AG09309 (cell line): ENCODE results near the gene DLGAP1.
"Not testable (repeated sequence)": the region's sequence is repeated elsewhere in the genome, so short reads cannot be mapped to it uniquely, and the experiment has no call there.

ENCODE experiments used
- DNase-seq: peaks from one replicate; pipeline ENCODE4 v3.0.0-alpha.2; 2010; ENCODE audit warnings: low read depth
- H3K4me3 ChIP-seq: 2 replicates; pipeline ENCODE4 v1.5.1; 2011; ENCODE audit warnings: mild to moderate bottlenecking, low read depth, low read length, moderate library complexity; ENCODE audit not compliant: control insufficient read depth
- CTCF ChIP-seq: IDR thresholded peaks from 2 replicates; pipeline ENCODE4 v1.5.1; 2011; ENCODE audit warnings: mild to moderate bottlenecking, low read depth, low read length, inconsistent platforms; ENCODE audit not compliant: insufficient read depth, control insufficient read depth; ENCODE audit errors: missing control alignments

Gene DLGAP1

DNA sequence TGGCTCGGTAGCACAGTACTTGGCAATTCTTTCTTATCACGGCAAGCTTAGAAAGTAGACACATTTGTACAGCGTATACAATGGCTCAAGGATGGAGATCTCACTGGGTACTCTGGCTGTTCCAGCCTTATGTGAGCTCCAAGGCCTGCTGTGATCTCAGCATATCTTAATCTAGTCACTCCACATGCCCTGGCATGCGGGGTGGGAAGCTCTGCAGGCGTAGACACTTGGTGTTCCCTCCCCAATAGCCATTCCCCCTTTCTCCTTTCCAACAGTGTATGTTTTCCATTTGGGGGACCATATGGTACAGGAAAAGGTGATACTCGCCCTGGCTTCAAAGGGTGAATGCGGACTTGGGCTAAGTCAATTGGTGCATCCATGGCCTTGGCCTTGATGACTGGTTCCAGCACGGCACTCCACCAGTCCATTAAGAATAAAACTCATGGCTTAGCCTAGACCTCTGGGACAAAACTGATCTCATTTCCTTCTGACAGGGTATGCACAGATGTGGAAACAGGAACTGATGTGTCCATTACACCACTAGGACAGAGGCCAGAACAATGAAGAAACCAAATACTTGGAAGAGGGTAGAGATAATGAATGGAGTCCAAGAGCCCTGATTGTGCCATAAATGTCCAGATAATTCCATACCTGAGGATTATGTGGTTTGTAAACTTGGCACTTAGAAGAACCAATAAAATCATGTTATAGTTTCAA is 976.7 kb downstream of the DLGAP1 start:
- no peak for TF ChIP-seq CTCF
- no peak overlapping the region for H3K4me3 ChIP-seq
- DNase-seq: peak; percentile 39

DNA sequence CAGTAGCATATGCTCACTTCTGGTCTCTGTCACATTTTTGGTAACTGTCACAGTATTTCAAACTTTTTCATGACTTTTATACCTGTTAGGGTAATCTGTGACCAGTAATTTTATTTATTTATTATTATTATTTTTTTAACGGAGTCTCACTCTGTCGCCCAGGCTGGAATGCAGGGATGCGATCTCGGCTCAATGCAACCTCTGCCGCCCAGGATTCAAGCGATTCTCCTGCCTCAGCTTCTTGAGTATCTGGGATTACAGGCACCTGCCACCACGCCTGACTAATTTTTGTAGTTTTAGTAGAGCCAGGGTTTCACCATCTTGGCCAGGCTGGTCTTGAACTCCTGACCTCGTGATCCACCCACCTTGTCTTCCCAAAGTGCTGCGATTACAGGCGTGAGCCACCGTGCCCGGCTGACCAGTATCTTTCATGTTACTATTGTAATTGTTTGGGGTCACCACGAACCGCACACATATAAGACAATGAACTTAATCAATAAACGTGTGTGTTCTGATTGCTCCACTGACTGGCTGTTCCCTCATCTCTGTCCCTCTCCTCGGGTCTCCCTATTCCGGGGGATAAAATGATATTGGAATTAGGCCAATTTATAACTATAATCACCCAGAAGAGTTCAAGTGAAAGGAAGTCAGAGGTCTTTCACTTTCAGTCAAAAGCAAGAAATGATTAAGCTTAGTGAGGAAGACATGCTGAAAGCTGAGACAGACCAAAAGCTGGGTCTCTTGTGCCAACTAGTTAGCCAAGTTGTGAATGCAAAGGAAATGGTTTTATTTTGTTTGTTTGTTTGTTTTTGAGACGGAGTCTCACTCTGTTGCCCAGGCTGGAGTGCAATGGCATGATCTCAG is 982.2 kb downstream of the DLGAP1 start:
- no peak for DNase-seq
- no peak for TF ChIP-seq CTCF
- no peak overlapping the region for H3K4me3 ChIP-seq

GRCh38 chr18:3472121-3472520 is 983.0 kb downstream of the DLGAP1 start:
- H3K4me3 ChIP-seq, DNase-seq: not testable (repeated sequence)

- no peak for DNase-seq
- no peak overlapping the region for H3K4me3 ChIP-seq
- no peak for TF ChIP-seq CTCF
Measured at GRCh38 chr18:3471141-3471648, 983.9 kb downstream of the DLGAP1 start.

GRCh38 chr18:3468833-3469232 is 986.3 kb downstream of the DLGAP1 start:
- no peak overlapping the region for H3K4me3 ChIP-seq
- TF ChIP-seq CTCF: no peak
- DNase-seq: no peak

- DNase-seq: no peak
- H3K4me3 ChIP-seq: no peak overlapping the region
- TF ChIP-seq CTCF: no peak
Measured at GRCh38 chr18:3468066-3468705, 986.9 kb downstream of the DLGAP1 start.
